ENCODE measurements around the gene MYH15. TPM values are rescaled to one million over a fixed set of nuclear protein-coding genes. Genes with fewer than 3 reads are reported as not detected.

MYH15 gene
- total RNA-seq, 1 donor from 2014 or later, result not detected

DNA sequence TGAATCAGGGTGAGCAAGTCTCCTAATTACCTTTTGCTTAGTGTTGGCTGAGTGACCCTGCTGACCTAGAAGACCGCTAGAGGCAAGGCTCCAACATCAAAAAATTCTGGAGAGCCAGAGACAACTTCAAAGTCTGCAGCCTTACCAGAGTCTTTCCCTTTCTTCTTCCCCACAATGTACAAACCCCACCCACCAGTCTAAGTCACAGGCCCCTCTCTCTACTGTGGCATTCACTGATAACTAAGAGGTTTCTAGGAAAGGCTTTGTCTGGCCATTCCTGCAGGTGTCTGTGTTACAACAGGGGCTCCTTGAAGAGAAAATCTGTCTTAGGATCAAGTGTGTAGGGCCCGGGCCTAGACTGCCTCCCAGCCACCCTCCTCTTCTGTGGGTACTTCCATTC, 525 bp downstream of the MYH15 start:
- DNase-seq (ENCODE audit: low spot score), result no peak

GRCh38 chr3:108509263-108509662, 1.1 kb downstream of the MYH15 start:
- DNase-seq (ENCODE audit: low spot score), result no peak

- no peak for DNase-seq (ENCODE audit: low spot score)
Observed at GRCh38 chr3:108507902-108508301, 2.5 kb downstream of the MYH15 start.

- DNase-seq (ENCODE audit: low spot score), result no peak
Observed at GRCh38 chr3:108505811-108506210, 4.6 kb downstream of the MYH15 start.

DNA sequence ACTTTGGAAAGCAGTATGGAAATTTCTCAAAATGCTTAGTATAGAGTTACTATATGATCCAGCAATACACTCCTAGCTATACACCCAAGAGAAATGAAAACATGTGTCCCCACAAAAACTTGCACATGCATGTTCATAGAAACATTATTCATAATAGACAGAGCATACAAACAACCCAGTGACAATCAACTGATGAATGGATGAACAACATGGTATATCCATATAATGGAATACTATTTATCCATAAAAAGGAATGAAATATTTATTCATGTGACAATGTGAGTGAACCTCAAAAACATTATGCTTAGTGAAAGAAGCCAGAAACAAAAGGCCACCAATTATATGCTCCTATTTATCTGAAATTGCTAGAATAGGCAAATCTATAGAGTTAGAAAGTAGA, 6.7 kb downstream of the MYH15 start:
- DNase-seq (ENCODE audit: low spot score), result no peak

DNA sequence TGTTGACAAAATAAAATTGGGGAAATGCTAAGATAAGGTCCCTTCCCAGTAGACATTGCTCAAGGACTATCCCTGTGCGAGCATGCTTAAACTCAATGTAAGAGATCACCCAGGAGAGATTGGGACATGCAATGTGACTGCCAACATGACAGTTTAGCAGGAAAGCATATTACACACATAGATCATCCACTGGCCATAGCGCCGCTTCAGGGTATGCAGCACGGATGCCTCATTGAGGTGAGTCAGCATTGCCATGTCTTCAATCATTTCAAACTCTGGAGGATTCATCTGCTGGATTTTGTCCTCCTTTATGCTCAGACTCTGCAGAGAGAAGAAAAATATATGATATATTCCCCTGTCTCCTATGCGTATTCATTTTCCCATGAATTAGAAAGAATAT, 8.9 kb downstream of the MYH15 start:
- DNase-seq (ENCODE audit: low spot score), result no peak

- DNase-seq (ENCODE audit: low spot score), result no peak
Observed at GRCh38 chr3:108500728-108501127, 9.7 kb downstream of the MYH15 start.

DNA sequence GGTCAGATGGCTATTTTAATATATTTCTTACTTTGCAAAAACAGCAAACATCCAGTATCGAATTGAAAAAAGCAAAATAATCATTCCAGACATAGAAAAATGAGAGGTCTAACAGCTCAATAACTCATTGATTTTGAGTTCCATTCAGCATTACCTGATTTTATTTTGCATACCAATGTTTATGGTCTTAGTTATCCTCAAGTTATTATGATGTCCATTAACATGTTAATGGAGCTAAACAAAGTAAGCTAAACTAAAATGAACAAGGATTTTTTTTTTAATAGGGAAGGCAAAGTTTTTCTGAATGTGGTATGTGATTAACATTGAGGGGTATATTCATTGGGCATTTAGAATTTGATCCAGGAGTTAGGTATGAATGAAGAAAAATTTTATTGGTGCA, 13.1 kb downstream of the MYH15 start:
- DNase-seq (ENCODE audit: low spot score), result no peak

DNA sequence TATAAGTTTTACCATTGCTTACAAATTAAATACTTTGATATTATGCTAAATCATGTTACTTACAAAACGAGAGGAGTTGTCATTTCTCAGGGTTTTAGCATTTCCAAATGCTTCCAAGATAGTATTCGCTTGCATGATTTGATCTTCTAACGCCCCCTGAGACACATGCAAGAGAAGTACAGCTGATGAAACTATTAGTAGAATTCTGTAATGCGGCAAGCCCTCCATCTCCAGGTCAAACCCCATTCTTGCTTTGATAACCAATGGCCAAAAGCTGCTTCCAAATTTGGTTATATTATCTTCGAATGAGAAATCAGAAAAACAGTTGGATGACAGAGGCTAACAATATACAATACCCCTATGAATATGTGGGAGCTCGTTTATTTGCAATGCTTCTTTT, 14.7 kb downstream of the MYH15 start:
- DNase-seq (ENCODE audit: low spot score), result no peak

DNA sequence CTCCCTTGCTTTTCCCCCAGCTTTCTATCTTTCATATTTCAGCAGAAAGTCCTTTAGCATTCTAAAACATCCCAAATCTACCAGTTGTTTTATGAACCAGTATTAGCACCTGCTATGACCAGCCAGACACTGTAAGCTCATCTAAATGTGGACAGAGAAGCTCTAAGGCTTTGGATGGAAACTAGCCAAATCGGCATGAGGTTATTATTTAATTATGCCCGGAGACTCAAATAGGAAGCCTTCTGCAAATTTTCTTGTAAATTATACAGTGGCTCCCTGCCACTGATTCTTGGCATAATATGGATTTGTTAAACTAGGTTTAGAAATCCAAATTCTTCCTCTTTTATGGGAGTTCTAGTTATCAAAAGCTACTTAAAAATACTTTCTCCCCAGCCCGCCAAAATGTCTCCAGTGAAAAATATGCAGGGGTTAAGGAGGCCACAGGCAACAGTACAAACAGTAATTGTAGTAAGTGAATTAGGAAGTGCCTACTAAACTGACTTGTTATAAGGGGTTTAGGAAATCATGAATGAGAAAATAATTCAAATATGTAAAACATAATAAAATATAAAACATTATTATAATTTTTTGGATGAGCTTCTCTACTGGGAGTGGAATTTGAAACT, 15.4 kb downstream of the MYH15 start:
- DNase-seq (ENCODE audit: low spot score), result no peak

DNA sequence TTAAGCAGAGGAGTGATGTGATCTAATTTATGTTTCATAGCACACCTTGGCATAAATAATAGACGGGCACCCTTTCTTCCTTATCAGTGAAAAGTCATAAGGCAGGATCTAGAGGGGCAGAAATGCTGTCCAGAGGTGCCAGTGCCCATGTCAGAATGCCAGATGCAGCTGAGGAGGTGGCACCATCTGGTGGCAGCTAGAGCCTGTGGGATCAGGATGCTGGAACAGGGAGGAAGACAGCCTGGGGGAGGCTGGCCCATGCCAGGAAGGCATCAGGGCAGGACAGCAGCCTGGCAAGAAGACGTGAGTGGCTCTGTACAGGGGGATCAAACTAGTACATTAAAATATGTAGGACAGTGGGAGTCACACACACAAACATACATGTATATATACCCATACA, 16.5 kb downstream of the MYH15 start:
- DNase-seq (ENCODE audit: low spot score), result no peak

- no peak for DNase-seq (ENCODE audit: low spot score)
Observed at GRCh38 chr3:108491456-108491855, 18.9 kb downstream of the MYH15 start.

GRCh38 chr3:108489776-108490175, 20.6 kb downstream of the MYH15 start:
- DNase-seq (ENCODE audit: low spot score), result peak; percentile 29

DNA sequence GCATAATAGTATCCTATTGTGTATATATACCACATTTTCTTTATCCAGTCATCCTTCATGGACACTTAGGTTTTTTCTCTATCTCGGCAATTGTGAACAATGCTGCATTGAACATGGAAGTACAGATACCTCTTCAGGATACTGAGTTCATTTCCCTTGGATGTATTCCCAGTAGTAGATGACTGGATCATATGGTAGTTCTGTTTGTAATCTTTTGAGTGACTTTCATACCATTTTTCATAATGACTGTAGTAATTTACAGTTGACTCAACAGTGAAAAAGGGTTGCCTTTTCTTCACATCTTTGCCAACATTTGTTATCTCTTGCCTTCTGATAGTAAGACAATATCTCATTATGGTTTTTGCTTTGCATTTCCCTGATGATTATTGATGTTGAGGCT, 21.8 kb downstream of the MYH15 start:
- no peak for DNase-seq (ENCODE audit: low spot score)

DNA sequence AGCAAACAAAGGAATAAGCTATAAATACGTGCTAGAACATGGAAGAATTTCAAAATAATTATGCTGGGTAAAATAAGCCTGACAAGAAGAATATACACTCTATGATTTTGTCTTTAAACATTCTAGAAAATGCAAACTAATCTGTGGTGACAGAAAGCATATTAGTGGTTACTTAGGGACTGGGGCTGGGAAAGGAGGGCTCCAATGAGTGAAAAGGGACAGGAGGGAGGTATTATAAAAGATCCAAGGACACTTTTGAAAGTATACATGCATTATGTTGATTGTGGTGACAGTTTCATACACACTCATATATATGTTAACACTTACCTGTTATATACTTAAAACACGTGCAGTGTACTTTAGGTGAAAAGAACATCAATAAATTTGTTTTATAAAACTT, 23.0 kb downstream of the MYH15 start:
- DNase-seq (ENCODE audit: low spot score), result no peak

DNA sequence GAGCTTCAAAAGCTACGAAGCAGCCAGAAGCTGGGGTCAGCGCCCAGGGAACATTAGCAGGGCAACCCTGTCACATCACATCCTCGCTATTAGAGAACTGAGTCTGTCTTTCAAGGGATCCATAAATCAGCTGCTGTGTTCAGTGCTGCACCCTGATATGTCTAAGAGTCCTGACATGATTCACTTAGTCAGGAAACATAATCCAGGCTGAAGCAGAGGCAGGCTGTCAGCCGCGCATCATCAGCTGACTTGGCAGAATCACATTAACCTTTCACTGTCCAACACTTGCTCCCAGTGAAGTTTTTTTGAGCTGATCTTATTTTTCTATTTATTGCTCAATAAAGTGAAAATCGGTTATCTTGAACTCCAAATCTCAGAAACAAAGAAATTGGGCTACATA, 23.5 kb downstream of the MYH15 start:
- DNase-seq (ENCODE audit: low spot score), result no peak

- no peak for DNase-seq (ENCODE audit: low spot score)
Observed at GRCh38 chr3:108486338-108486737, 24.1 kb downstream of the MYH15 start.

DNA sequence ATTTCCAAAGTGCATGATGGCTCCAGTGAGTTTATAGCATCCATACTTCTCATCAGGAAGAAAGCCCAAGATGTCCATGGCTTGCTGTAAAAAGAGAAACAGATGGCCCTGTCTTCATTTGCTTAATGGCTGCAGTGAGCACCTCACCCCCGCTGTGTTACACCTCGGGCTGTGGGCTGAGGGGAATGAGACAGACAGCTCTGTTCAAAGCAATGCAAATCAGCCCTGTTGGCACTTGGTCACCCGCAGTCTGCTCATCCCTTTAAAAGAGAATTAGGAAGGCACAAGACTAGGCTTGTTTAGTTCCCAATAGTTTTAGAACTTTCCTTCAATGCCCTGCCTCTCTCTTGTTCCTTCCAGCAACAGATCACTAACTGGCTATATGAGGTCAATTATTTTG, 25.2 kb downstream of the MYH15 start:
- no peak for DNase-seq (ENCODE audit: low spot score)

GRCh38 chr3:108479224-108479623, 31.2 kb downstream of the MYH15 start:
- no peak for DNase-seq (ENCODE audit: low spot score)

GRCh38 chr3:108477511-108478147, 32.8 kb downstream of the MYH15 start:
- peak; percentile 58 for DNase-seq (ENCODE audit: low spot score)

DNA sequence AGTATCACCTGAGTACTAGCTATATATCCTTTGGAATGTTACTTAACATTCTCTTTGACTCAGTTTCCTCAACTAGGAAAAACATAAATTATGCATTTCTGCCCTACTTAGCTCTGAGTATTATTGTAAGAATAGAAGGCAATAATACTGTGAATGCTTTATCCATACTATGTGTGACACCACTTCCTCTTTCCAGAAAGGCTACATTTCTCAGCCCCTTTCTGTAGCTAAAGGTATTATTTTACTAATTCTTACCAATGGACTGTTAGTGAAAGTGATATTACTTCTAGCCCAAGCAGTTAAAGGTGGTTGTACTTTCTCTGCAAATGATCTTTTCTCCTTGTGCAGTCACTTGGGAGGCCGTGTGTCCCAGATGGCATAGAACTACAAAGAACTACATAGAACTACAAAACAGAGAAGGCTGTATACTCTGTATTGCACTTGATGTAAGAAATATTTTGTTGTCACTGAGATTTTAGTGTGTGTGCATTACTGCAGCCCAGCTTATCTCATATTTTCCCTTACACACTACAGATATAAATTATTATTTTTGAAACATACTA, 35.1 kb downstream of the MYH15 start:
- no peak for DNase-seq (ENCODE audit: low spot score)

GRCh38 chr3:108474581-108474980, 35.8 kb downstream of the MYH15 start:
- DNase-seq (ENCODE audit: low spot score), result no peak

GRCh38 chr3:108473711-108474110, 36.7 kb downstream of the MYH15 start:
- DNase-seq (ENCODE audit: low spot score), result no peak

Measured in mucosa of gallbladder (tissue), 1 donor.